Large intestine (tissue), 3 donors: ENCODE measurements around the gene CDY2B. TPM values are rescaled to one million over a fixed set of nuclear protein-coding genes. Genes with fewer than 3 reads are reported as not detected.
"Not testable (repeated sequence)": the region's sequence is repeated elsewhere in the genome, so short reads cannot be mapped to it uniquely, and the experiment has no call there.

ENCODE experiments used
- DNase-seq, 2 donors: peaks; one replicate each; pipeline versions ENCODE4 v3.0.0 to v3.0.0-alpha.2; 2013
- H3K27ac ChIP-seq: one replicate; pipeline ENCODE4 v1.5.1; 2013; ENCODE audit warnings: low read length
- H3K27me3 ChIP-seq: 2 replicates; pipeline ENCODE4 v1.6.1; 2013; ENCODE audit warnings: low read length; ENCODE audit not compliant: control insufficient read depth, insufficient read depth
- H3K36me3 ChIP-seq: 2 replicates; pipeline ENCODE4 v1.6.1; 2013; ENCODE audit warnings: low read length; ENCODE audit not compliant: control insufficient read depth, insufficient read depth
- H3K4me1 ChIP-seq: one replicate; pipeline ENCODE4 v1.6.1; 2013; ENCODE audit warnings: low read length; ENCODE audit not compliant: control insufficient read depth, insufficient read depth
- H3K4me3 ChIP-seq: one replicate; pipeline ENCODE4 v1.5.1; 2013; ENCODE audit warnings: low read length
- H3K9me3 ChIP-seq: one replicate; pipeline ENCODE4 v1.6.1; 2013; ENCODE audit warnings: mild to moderate bottlenecking, low read depth, low read length, moderate library complexity; ENCODE audit not compliant: control insufficient read depth
- WGBS: methylation state at CpG from one replicate; pipeline ENCODE4 v1.1.5; 2013; ENCODE audit warnings: low lambda C conversion rate; ENCODE audit not compliant: insufficient coverage; 5-methylcytosine and 5-hydroxymethylcytosine counted together
- polyA plus RNA-seq: library from polyadenylated mRNA; unstranded; fragments of 120-200 nt; gene quantifications from one replicate; pipeline ENCODE4 v1.2.1, GENCODE V29; 2013

CDY2B gene
- polyA plus RNA-seq, 1 donor: not detected

DNA sequence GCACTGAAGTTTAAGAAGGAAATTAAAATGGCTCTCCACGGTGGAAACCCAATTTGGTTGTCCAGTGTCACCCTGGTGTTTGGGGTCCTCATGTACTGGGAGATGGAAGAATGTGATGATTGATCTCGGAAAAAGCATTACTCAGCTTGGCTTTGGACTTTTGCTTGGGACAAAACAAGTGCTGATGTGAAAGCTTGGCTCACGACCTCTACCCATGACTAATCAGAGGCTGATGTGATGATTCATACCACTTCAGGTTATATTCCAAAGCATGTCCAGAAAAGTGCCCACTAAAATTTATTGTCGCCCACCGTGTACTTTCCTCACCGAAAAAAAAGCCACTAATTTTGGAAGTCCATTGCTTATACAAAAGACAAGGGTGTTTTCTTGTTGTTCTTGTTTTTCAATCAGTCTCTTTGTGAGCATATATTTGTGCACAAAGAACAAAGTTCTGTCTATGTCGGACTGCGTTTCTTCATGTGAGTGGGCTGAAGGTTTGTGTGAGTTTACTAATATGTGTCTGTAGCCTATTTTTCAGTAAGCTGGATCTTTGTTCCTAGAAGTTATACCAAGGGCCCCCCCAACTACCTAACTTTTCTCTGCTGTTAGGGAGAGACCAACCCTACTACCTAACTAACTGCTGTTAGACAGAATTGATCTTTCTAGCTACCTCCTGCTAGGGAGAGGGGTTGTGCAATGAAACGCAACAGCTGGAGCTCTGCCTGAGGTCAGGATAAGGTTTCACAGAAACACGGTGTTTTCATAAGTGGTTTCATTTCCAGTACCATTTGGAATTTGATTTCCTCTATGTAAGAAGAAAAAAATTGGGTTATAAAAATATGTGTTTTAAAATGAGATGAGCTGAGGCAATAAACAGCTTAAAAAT lies 22.8 kb downstream of the CDY2B start:
- not testable (repeated sequence) for H3K27me3 ChIP-seq, H3K36me3 ChIP-seq, H3K4me3 ChIP-seq, DNase-seq, H3K27ac ChIP-seq, H3K9me3 ChIP-seq, H3K4me1 ChIP-seq
- WGBS: no CpG with 5 or more reads among the region's 10 CpGs

DNA sequence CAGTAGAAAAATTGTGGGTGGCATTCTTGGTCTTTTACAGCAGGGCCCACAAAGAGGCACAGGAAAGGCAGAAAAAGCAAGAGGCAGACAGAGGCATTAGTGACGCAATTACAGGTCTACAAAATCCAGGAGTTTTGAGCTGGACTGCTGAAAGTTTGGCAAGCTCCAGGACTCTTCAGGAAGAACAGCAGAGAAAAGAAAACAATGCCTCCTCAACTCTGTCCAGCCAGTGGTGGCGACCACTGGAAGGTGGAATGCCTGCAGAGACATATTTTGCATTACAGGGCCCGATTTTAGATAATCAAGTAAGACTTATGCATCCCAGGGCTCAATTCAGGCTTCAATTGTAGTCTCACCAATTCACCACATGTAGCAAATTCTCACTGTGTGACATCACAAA lies 23.5 kb downstream of the CDY2B start:
- WGBS: no CpG with 5 or more reads among the region's 3 CpGs

DNA sequence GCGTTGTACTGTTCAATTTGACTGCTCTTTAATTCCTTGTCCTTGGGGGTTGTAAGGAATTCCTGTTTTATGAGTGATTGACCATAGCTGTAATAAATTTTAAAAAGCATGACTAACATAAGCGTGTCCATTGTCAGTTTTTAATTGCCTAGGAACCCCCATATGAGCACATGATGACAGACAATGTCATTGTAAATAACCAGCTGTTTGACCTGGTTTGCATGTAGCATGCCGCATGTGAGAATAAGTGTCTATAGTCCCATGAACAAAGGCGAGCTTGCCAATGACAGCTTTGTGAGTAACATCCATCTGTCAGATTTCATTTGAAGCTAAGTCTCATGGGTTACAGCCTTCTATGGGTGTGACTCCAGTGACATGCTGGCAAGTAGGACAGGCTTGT lies 30.9 kb downstream of the CDY2B start:
- not testable (repeated sequence) for DNase-seq, H3K36me3 ChIP-seq, H3K4me1 ChIP-seq, H3K27me3 ChIP-seq, H3K4me3 ChIP-seq, H3K27ac ChIP-seq, H3K9me3 ChIP-seq
- WGBS: no CpG with 5 or more reads among the region's 4 CpGs

More for the DNA sequence above, 23.5 kb downstream of the CDY2B start:
- not testable (repeated sequence) for DNase-seq, H3K36me3 ChIP-seq, H3K27ac ChIP-seq, H3K27me3 ChIP-seq, H3K4me3 ChIP-seq, H3K4me1 ChIP-seq, H3K9me3 ChIP-seq

DNA sequence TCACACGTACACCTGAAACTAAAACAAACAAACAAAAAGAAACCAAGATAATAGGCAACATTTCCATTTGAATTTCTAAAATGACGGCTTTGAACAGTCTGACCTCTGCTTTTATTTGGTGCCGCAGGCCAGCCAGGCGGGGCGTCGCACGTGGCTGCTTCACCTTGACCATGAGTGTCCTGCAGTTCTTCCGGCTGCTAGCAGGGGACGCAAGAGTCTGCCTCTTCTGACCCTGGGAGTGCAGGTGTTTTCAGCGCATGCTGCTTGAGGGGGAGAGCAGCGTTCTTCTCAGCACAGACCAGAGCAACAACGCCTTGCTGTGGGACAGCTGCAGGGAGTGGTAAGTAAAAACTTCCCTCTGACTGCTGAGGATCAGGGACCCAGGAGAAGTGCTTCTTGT lies 47.9 kb downstream of the CDY2B start:
- not testable (repeated sequence) for H3K27me3 ChIP-seq, H3K27ac ChIP-seq, DNase-seq, H3K9me3 ChIP-seq, H3K36me3 ChIP-seq, H3K4me3 ChIP-seq, H3K4me1 ChIP-seq
- no CpG with 5 or more reads among the region's 12 CpGs for WGBS

Other genes with a start within 250 kb of the CDY2B start
- not detected for gene CDY2A, start 145.6 kb upstream of the CDY2B start, polyA plus RNA-seq